ENCODE data around the gene C9orf85.
"Not testable (repeated sequence)": the region's sequence is repeated elsewhere in the genome, so short reads cannot be mapped to it uniquely, and the experiment has no call there.

The C9orf85 gene, protein sequence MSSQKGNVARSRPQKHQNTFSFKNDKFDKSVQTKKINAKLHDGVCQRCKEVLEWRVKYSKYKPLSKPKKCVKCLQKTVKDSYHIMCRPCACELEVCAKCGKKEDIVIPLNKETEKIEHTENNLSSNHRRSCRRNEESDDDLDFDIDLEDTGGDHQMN

DNA sequence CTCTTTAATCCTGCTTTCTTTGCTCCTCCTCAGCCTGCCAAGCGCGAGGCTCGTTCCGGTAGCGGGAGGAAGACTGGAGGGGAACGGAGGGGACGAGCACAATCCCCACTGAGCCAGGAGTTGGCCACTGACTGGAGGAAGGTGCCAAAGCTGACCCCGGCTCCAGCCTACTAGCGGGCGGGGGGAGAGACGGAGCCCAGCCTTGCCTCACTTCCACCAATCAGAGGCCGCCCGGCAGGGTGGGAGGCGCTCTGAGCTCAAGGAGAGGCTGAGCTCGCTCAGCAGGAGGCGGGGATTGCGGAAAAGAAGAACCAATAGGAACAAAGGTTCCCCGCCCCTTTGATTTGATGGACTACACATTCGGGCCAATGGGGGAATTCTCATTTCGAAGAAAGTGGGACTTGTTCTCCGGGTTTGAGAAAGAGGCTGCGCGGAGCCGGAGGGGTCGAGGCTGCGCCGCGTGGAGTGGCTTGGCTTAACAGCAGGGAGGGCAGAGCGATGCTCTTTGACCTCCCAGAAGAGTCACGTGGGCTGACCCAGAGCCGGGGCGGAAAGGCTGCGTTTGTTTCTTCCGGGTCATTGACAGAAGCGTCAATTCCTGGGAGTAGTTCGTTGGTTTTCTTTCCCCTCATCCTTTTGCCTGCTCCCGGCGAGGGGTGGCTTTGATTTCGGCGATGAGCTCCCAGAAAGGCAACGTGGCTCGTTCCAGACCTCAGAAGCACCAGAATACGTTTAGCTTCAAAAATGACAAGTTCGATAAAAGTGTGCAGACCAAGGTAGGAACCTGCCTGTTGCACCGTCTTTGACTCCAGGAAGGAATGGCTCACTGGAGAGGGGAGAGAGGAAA, at the start of gene C9orf85, which contains the start of gene ABHD17B:
Gene C9orf85 (plus strand): TSS at position 579 of the 847 bp plus-strand sequence. CDS start 96 bp downstream, at position 675.
Gene ABHD17B (minus strand): TSS at position 133 of the 847 bp plus-strand sequence. CDS start 36,113 bp downstream, outside the sequence.
- peak; percentile 96 to 99 for DNase-seq

DNA sequence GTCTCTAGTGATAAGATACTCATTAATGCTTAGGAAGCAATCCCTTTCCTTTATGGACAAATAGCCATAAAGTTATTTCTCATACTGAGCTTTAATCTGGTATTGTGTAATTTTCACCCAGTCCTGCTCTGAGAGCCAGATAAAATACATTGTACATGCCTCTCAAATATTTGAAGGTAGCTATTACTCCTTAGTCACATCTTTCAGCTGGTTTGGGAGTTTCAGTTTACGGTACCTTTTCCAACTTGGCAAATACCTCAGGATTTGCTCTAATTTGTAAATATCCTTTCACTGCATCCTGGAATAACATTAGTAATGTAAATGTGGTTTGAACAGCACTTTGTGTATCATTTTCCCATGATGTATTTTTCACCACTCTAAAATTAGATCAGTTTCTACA, 47.8 kb upstream of the C9orf85 start:
- DNase-seq = no peak

DNA sequence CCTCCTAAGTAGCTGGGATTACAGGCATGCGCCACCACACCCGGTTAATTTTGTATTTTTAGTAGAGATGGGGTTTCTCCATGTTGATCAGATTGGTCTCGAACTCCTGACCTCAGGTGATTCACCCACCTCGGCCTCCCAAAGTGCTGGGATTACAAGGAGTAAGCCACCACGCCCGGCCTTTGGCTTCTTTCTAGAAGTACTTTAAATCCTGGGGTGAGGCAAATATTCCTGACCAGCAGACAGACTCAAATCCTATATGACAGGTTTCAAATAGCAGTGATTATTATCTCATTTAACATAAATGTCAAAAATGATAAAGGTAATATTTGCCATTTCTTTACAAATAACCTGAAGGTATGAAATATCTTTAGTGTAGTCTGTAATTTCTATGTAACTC, 36.1 kb upstream of the C9orf85 start:
- no peak for DNase-seq

DNA sequence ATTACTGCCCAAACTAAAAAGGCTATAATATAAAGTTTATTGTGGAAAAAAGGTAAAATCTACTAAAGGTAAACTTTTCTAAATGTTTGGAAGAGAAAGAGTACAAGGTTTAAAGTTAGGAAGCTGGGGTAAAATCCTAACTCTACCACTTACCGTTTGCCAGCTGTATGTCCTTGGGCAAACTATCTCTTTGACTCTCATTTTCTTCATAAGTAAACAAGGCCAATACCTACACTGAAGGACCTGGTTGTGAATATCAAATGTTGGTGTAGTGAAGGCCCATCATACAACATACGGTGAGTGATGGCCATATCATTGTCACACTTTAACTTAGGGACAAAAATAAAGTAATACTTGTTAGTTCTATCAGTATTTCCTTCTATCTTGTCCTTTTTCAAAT, 35.3 kb upstream of the C9orf85 start:
- no peak for DNase-seq

DNA sequence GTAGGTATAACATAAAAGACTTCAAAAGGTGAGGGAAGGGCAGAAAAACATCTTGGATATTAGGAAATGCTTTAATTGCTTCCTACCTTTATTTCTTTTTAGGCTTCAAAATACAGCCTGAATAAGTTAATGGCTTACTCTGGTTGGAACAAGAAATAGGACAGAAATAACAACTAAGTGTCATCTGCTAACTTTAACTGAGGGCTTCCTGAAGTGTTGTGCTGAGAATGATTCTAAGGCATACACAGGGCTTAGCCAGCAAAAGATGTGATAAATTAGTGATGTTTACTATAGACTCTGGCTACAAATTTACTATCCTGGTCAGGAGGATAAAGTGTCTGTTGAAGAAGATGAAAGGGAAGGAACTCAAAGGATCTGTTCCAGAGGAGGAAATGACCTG, 34.6 kb upstream of the C9orf85 start:
- DNase-seq = no peak

DNA sequence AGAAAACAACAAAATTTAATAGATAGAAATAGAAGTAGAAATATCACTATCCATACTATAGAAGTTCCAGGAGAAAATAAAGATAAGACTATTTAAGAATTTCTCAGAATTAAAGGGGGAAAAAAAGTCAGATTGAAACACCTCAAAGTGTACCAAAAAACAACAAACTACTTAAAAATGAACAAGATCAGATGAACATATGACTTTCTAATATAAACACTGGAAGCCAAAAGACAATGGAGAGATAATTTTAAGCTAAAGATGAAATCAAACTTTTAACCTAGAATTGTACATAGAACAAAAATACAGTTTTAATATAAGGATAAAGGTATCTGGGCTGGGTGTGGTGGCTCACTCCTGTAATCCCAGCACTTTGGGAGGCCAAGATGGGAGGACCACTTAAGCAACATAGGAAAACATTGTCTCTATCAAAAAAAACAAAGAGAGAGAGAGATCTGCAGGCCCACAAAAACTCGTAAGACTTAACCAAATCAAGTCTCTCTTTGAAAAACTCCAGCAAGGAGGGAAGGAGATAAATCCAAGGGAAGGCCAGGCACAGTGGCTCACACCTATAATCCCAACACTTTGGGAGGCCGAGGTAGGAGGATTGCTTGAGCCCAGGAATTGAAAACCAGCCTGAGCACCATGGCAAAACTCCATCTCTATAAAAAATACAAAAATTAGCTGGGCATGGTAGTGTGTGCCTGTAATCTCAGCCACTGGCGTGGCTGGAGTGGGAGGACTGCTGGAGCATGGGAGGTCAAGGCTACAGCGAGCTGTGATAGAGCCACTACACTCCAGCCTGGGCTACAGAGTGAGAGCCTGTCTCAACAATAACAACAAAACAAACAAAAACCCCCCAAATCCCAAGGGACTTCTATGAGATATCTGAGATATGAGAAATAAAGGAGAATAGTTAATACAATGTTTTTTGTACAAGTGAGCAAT, 32.8 kb upstream of the C9orf85 start:
- DNase-seq = no peak

DNA sequence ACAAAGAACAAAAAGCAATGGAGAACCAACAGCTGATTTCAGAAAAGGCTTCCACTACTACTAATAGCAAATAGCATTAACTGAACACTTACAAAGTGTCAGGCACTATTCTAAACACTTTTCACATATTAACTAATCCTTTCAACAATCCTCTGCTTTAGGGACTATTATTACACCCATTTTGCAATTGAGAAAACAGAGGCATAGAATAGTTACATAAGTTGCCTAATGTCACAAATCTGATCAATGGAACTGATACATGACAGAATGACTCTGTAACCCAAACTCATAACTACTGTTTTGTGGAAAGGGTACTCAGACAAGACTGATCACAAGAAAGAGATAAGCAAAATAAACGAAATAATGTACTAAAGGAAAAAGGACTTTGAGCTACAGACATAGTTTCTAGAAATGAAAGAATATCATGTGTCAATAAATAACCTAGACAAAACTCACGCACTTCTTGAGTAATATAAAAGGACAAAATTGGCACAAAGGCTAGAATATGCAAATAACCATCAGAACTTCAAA, 31.7 kb upstream of the C9orf85 start:
- DNase-seq = no peak

DNA sequence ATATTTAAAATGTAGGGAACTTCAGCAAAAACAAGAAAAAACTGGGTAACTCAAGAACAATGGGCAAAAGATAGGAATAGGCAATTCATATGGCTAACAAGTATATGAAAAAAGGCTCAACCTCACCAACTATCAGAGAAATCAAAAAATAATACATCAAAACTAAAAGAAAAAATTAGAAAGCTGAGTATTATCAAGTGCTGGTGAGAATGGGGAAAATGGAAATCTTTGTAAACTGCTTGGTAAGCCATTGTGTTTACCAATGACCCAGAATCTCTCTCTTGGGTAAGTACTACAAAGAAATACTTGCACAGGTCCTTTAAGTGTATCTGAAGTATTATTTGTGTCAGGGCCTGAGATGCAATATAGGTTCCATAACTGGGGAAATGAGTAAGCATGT, 27.4 kb upstream of the C9orf85 start:
- DNase-seq = no peak

DNA sequence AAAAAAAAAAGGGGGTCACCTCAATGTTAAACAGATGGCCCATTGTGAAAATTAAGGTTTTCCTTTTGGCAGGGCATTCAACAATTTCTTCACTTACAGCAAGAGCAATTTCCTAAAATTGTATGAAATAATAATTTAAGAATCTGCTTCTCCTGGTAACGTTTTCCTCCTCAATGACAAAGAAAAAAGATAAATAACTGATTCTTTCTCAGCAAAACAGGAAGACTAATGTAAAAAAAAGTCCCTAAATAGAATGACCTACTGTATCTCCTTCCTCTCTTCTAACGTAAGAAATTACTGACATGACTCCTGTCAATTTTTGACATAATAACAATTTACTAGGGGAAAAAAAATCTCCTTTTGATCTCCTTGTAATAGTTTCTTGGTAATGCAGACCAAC, 26.0 kb upstream of the C9orf85 start:
- DNase-seq = peak in 1 of 2 donors; percentile 55

DNA sequence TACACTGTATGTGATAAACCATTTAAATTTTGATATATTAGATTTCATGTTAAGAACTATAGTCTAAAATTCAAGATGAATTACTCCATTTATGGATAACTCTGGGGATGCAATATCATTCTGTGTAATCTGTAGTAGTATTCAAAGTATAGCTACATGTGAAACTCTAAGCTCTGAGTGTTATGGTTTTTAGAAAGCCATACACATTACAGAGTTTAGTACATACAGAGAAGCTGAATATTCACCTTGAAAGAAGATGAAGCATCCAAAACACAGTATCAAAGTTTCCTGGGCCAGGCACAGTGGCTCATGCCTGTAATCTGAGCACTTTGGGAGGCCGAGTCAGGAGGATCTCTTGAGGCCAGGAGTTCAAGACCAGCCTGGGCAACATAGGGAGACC, 25.4 kb upstream of the C9orf85 start:
- DNase-seq = no peak

DNA sequence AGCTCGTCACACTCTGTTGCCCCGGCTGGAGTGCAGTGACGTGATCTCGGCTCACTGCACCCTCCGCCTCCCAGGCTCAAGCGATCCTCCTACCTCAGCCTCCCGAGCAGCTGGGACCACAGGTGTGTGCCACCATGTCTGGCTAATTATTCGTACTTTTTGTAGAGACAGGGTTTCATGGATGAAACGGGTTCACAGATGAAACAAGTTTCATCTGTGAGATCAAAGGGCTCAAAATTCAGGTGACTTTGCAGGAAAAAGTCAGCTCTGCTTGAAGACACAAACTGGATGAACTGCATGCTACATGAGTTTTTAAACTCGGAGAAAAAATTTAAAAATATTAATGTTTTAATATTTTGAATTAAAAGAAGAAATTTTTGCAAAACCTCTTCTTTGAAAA, 24.9 kb upstream of the C9orf85 start:
- no peak for DNase-seq

DNA sequence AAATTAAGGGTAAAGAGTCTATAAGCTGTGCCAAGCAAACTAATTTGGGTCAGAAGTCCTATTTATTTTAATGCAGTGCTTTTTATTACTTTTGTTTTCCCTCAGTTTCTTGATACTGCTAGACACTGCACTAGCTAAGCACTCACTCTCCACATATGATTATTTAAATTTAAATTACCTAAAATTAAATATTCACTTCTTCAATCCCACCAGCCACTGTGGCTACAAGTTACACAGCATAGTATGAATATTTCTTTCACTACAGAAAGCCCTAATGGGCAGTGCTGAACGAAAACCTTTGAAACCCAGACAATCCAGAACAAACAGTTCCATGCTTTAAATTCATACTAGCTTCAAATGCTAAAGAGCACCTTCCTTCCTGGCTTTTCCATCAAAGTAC, 24.1 kb upstream of the C9orf85 start:
- no peak for DNase-seq

DNA sequence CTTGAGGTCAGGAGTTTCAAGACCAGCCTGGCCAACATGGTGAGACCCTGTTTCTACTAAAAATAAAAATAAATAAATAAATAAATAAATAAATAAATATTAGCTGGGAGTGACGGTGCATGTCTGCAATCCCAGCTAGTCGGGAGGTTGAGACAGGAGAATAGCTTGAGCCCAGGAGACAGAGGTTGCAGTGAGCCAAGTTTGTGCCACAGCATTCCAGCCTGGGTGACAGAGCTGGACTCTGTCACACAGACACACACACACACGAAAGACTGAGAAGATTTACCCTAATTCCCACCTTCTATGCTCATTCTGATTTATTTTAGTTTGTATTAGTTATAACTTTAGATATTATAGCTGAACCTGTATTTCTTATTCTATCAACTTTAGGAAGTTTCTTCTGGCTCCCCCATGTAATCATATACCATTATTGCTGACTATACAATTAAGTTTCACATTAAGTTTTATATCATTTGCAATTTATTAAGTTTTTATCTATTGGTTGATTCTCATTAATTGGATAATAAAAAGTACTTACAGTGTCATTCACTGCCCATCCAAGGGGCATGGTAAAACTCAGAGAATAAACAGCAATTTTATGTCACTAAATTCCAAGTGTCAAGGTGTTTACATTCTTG, 21.3 kb upstream of the C9orf85 start:
- DNase-seq = no peak

DNA sequence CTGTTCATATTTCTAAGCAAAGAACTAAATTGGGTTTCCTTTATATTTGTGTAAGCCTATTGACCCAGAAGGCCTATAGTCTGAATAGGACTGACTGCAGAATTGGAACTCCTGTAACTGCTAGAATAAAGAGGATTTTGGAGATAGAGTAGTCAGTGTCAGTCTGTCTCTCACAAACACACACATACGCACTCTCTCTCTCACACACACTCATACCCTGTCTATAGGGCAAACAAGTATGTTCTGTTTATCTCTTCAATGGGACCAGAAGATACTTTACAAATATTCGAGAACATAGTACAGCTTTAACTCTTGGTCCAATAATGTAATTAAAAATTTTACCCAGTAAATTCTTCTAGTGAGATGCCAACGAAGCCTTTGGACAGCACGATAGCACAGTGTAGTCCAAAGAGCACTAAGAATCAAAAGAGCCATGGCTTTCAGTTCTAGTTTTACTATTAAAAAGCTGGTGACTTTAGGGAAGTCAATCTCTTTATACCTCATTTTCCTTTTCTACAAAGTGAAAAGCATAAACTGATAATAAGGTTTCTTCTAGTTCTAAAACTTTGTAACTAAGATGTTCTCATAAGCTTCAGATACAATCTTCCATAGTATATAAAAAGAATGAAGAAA, 19.8 kb upstream of the C9orf85 start:
- DNase-seq = no peak

DNA sequence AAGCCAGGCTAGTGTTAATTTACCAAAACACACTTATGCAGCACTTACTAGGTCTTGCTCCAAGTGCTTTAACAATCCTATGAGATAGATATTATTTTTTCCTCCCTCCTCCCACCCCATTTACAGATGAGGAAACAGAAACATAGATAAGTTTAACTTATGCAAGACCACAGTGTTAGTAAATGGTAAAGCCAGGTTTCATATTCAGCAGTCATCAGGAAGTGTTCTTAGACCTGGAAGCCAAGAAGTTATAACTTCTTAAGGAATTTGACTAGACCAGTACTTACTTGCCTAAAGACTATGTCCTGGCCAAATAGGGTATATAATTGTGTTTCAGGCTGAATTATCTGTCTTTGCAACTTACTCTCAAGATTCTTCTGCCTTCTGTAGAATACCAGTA, 16.3 kb upstream of the C9orf85 start:
- peak in 1 of 2 donors; percentile 30 for DNase-seq

DNA sequence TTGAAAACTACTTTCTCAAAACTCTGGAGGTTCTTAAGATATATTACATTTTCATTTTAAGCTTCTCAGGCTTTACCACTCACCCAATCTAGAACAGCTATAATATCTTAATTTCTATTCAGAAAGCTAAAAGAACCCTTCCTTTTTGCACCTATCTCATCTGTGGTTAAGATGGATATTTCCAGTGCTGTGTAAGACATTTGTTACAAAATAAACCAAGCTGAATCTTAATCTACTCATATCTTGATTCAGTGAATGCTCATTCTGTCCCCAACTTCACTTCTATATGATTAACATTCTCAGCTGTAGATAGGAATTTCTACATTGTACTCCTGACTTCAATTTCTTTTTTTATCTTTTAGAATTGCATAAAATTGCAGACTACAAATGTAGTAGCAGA, 15.5 kb upstream of the C9orf85 start:
- DNase-seq = no peak

DNA sequence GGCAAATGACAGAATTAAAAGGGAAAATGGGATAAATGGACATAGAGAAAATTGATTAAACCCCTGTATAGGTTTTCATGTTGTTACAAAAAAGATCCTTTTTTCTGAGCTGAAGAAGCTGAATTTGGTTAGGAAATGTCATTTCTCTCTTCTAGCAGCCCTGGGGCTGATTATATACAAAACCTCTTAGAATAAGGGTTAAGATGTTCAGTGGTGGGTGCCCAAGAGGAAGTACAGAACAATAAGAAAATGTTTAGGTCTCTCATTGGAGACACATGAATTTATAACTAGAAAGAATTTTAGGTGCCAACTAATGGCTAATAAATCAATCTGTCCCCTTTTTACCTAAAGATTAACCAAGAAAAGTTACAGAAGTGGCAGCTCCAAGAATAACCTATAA, 14.7 kb upstream of the C9orf85 start:
- DNase-seq = peak in 1 of 2 donors; percentile 12

DNA sequence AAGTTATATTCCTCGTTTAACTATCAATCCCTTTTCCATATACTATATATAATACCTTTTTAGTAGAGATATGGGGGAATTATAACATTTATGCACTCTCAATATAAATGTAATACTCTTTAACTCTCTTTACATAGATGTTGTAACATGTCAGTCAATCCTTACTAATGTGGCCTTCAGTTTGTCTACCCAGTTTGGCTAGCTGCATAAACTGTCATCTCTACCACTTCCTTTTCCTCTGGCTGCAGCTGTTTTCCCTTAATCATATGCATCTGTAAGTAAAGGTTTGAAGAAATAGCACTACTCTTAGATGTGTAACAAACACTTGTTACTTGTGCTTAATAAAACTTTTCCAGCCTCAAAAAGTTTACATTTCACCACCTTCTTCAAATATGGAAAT, 13.9 kb upstream of the C9orf85 start:
- peak in 1 of 2 donors; percentile 87 for DNase-seq

DNA sequence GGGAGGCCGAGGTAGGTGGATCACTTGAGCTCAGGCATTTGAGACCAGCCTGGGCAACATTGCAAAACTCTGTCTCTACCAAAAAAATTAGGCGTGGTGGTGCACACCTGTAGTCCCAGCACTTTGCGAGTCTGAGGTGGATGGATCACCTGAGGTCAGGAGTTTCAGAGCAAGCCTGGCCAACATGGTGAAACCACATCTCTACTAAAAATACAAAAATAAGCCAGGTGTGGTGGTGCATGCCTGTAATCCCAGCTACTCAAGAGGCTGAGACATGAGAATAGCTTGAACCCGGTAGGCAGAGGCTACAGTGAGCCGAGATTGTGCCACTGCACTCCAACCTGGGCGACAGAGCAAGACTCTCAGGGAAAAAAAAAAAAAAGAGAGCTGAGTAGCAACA, 12.7 kb upstream of the C9orf85 start:
- not testable (repeated sequence) for DNase-seq

DNA sequence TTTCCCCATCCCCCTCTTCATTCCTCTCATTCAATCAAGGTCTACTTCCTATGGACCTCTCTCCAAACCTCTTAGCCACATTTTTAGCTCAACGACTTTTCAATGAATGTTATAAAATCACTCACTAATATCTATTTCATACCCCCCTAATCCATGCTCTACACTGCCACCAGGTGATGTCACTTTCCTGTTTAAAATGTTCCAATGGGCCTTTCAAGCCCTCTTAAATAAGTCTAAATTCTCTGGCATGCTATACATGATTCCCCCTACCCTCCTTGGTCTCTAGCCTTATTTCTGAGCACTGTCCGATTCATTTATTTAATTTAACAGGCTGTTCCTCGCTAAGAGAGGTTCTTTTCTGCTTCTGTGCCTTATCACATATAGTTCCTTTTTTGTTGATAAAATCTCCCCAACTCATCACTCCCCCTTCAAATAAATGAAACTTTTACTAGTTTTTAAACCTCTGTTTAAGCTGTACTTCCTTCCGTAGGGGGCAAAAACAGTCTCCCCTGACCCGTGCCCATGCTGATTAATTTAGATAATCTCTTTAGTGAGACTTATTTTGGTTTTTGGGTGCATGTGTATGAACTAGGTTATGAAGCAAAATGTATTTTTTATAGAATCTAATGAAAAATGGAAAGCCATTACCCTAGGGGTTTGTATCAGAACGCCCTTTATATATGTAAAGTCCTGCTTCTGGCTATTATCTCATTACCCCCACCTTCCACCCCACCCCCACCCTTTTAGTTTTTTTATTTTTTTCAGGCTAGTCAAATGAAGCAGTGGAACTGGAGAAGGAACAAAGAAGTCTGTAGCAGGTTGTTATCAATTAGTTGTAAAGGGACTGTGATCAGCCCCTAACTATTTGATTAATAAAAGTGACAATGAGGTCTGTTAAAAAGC, 9.5 kb upstream of the C9orf85 start:
- DNase-seq = peak in 1 of 2 donors; percentile 10

DNA sequence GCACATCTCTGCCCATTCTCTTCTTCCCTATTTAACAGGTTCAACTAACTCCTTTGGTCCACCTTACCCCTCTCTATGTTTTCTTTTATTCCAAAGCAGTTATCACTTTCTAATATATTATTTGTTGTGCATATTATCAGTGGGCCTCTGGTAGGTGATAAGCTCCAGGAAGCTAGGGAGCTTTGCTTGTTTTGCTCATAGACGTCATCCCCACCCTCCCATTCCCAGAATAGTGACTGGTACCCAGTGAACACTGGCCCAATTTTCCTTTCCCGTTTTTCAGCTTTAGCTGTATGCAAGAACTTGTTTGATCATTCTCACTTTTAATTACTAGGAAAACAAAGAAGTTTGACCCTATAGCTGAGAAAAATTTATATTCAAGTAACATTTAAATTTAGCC, 7.4 kb upstream of the C9orf85 start:
- DNase-seq = no peak

Measured in bone marrow (tissue), 2 donors.